GM23338 (cell line): ENCODE measurements around the gene ARHGAP42.

Experiments
- CTCF ChIP-seq, 2 experiments: fragments of 200-600 bp in 1 of 2; sonication (generic) in 1 of 2; conservative IDR thresholded peaks; 2 replicates each; pipeline versions ENCODE4 v1.5.1 to v1.6.1; 2016 to 2017; ENCODE audit warnings: antibody characterized with exemption in 2 of 2, low read depth in 2 of 2, mild to moderate bottlenecking in 2 of 2, moderate library complexity in 1 of 2
- EZH2 ChIP-seq: fragments of 200-600 bp; sonication (generic); IDR thresholded peaks from one replicate; pipeline ENCODE4 v1.8.0; 2017; ENCODE audit warnings: antibody characterized with exemption, mild to moderate bottlenecking, low read depth; ENCODE audit not compliant: unreplicated experiment

- TF ChIP-seq CTCF (conservative IDR thresholded peaks at IDR 0.05; ENCODE audit: low read depth in 2 of 2) = no peak
- no peak for TF ChIP-seq EZH2
These were observed 188.4 kb downstream of the ARHGAP42 start for GRCh38 chr11:100875521-100875869.
